Tibial nerve (tissue), 4 donors: Measurements from ENCODE around the gene GDA. TPM values are rescaled to one million over a fixed set of nuclear protein-coding genes. Genes with fewer than 3 reads are reported as not detected.

Experiments
- DNase-seq, 2 donors: peaks; one replicate each; pipeline ENCODE4 v3.0.0-alpha.2; 2019; ENCODE audit warnings: low spot score in 2 of 2
- H3K27ac ChIP-seq, 4 donors: fragments of 200-600 bp; sonication (generic) in 3 of 4; one replicate each; pipeline ENCODE4 v1.5.1; 2017 to 2019; ENCODE audit warnings: mild to moderate bottlenecking in 1 of 4
- H3K27me3 ChIP-seq, 2 donors: fragments of 200-600 bp; sonication (generic) in 1 of 2; one replicate each; pipeline versions ENCODE4 v1.5.1 to v1.6.0; 2017 to 2019
- H3K36me3 ChIP-seq, 3 donors: fragments of 200-600 bp; sonication (generic); one replicate each; pipeline ENCODE4 v1.5.1; 2018 to 2019
- H3K4me1 ChIP-seq, 4 donors: fragments of 200-600 bp; sonication (generic) in 3 of 4; one replicate each; pipeline ENCODE4 v1.5.1; 2017 to 2019
- H3K4me3 ChIP-seq, 4 donors: fragments of 200-600 bp; sonication (generic) in 3 of 4; one replicate each; pipeline ENCODE4 v1.5.1; 2017 to 2019; ENCODE audit warnings: mild to moderate bottlenecking in 1 of 4, moderate library complexity in 1 of 4
- H3K9me3 ChIP-seq, 4 donors: fragments of 200-600 bp; sonication (generic) in 3 of 4; one replicate each; pipeline ENCODE4 v1.5.1; 2017 to 2019
- EP300 ChIP-seq, 2 donors: sonication (generic); formaldehyde crosslinking; IDR thresholded peaks; one replicate each; pipeline ENCODE4 v1.6.1; 2017; ENCODE audit warnings: antibody characterized with exemption in 2 of 2, mild to moderate bottlenecking in 1 of 2
- POLR2A ChIP-seq, 2 donors: fragments of 450-650 bp; IDR thresholded peaks; one replicate each; pipeline ENCODE4 v1.6.1; 2017; ENCODE audit warnings: antibody characterized with exemption in 2 of 2, mild to moderate bottlenecking in 2 of 2, moderate library complexity in 2 of 2
- WGBS, 2 donors: methylation state at CpG; one replicate each; pipeline ENCODE4 v1.1.5; 2018; 5-methylcytosine and 5-hydroxymethylcytosine counted together
- total RNA-seq, 4 donors: library from RNA; depleted of rRNA; stranded (reverse); fragments of >200 nt; gene quantifications; one replicate each; pipeline ENCODE4 v1.1.0, GENCODE V29; 2016
- TF ChIP-seq, protein P1 (sequence below), 5 experiments: fragments of 200-600 bp in 3 of 5; fragments of 450-650 bp in 2 of 5; sonication (generic) in 3 of 5; IDR thresholded peaks; one replicate each; pipeline ENCODE4 v1.5.1; 2016 to 2019; ENCODE audit warnings: antibody characterized with exemption in 5 of 5, mild to moderate bottlenecking in 3 of 5, moderate library complexity in 2 of 5

The GDA gene
- total RNA-seq, 4 donors from 2014 or later: 1.0 to 1.3 TPM; not detected in 2

DNA sequence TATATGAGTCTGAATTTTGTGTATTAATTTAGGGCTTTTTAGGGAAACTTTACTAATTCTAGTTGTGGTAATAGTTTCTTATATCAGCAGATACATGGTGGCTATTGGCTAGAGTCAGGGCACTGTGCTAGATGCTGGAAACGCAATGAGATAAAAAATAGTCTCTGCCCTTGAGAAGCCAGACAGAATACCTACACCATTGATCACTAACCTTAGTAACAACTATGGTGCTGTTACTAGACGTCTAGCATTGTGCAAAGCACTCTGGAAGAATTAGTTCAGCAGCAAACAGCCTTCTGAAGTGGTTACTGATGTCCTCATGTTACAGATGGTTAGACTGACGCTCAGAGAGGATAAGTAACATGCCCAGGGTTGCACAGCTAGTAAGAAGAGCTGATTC is 61.8 kb downstream of the GDA start:
- Histone ChIP-seq H3K36me3 (no peaks in the 10 kb centered on the region), H3K4me3 (no peak overlapping the region), H3K9me3 (no peaks in the 10 kb centered on the region), H3K4me1 (no peaks in the 10 kb centered on the region), H3K27ac (no peak overlapping the region), H3K27me3 (no peaks in the 10 kb centered on the region)
- WGBS, 2 donors: 68 to 74% methylated on average over 3 of the region's 3 CpGs
- TF ChIP-seq, protein P1, sequence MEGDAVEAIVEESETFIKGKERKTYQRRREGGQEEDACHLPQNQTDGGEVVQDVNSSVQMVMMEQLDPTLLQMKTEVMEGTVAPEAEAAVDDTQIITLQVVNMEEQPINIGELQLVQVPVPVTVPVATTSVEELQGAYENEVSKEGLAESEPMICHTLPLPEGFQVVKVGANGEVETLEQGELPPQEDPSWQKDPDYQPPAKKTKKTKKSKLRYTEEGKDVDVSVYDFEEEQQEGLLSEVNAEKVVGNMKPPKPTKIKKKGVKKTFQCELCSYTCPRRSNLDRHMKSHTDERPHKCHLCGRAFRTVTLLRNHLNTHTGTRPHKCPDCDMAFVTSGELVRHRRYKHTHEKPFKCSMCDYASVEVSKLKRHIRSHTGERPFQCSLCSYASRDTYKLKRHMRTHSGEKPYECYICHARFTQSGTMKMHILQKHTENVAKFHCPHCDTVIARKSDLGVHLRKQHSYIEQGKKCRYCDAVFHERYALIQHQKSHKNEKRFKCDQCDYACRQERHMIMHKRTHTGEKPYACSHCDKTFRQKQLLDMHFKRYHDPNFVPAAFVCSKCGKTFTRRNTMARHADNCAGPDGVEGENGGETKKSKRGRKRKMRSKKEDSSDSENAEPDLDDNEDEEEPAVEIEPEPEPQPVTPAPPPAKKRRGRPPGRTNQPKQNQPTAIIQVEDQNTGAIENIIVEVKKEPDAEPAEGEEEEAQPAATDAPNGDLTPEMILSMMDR (IDR thresholded peaks at IDR 0.05): no peak
- TF ChIP-seq EP300 (IDR thresholded peaks at IDR 0.05): no peak
- TF ChIP-seq POLR2A (IDR thresholded peaks at IDR 0.05): no peak
- DNase-seq: no peak

DNA sequence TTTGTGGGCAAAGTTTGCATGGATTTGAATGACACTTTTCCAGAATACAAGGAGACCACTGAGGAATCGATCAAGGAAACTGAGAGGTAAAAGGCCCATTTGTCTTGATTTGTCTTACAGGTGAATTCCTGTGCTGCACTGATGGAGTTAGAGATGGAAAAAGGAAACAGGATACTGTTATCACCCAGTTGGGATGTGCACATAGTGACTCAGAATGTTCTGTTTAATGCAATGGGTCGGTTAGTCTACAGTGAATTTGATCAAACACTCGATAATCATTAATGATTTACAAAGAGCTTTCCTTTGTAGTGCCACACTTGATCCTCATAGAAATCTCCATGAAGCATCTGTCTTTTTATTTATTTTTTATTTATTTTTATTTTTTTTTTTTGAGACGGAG is 64.7 kb downstream of the GDA start:
- H3K36me3 ChIP-seq: no peaks in the 10 kb centered on the region
- H3K27ac ChIP-seq: no peak overlapping the region
- no peak overlapping the region for H3K4me3 ChIP-seq
- no peak for DNase-seq
- TF ChIP-seq, protein P1 (IDR thresholded peaks at IDR 0.05): no peak
- no peak for TF ChIP-seq EP300 (IDR thresholded peaks at IDR 0.05)
- TF ChIP-seq POLR2A (IDR thresholded peaks at IDR 0.05): no peak
- H3K9me3 ChIP-seq: no peaks in the 10 kb centered on the region
- WGBS, 2 donors: 88 to 99% methylated on average over 4 of the region's 4 CpGs
- no peaks in the 10 kb centered on the region for H3K4me1 ChIP-seq
- H3K27me3 ChIP-seq: no peaks in the 10 kb centered on the region

GRCh38 chr9:72217306-72217842 is 68.1 kb downstream of the GDA start:
- Histone ChIP-seq H3K9me3 (no peaks in the 10 kb centered on the region), H3K27me3 (no peaks in the 10 kb centered on the region), H3K4me1 (no peaks in the 10 kb centered on the region), H3K27ac (no peak overlapping the region), H3K36me3 (no peaks in the 10 kb centered on the region), H3K4me3 (no peak overlapping the region)
- DNase-seq: no peak
- 56 to 61% methylated on average over 3 of the region's 3 CpGs for WGBS, 2 donors
- no peak for TF ChIP-seq POLR2A (IDR thresholded peaks at IDR 0.05)

DNA sequence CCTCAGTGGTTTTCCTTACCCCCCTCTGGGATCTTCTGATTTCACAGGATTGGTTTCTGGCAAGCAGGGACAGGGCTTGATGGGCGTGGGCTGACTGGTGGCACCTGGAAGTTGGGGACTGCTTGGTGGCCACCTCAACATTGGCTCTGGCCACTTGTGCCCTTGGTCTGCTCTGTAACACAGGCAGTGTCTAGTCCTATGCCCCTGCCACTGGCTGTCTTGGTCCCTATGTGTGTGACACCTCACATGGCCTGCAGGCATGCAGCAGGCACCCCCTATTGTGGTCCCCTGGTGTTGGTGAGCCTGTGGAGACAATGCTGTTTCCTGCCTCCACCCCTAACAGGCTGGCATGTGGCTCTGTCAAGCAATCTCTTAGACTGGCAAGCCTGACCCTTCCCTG is 71.3 kb downstream of the GDA start:
- WGBS, 2 donors: 93 to 94% methylated on average over 1 of the region's 1 CpG
- H3K27me3 ChIP-seq: no peaks in the 10 kb centered on the region

GRCh38 chr9:72226146-72226812 is 77.0 kb downstream of the GDA start:
- Histone ChIP-seq H3K4me3 (no peak overlapping the region), H3K27ac (no peak overlapping the region), H3K27me3 (no peaks in the 10 kb centered on the region), H3K36me3 (no peaks in the 10 kb centered on the region), H3K4me1 (no peaks in the 10 kb centered on the region), H3K9me3 (no peaks in the 10 kb centered on the region)
- WGBS, 2 donors: 87 to 89% methylated on average over 2 of the region's 2 CpGs
- no peak for DNase-seq
- TF ChIP-seq EP300 (IDR thresholded peaks at IDR 0.05) (no peak), POLR2A (IDR thresholded peaks at IDR 0.05) (no peak)
- TF ChIP-seq, protein P1 (IDR thresholded peaks at IDR 0.05): no peak

More for the DNA sequence above, 71.3 kb downstream of the GDA start:
- H3K36me3 ChIP-seq: no peaks in the 10 kb centered on the region
- H3K27ac ChIP-seq: no peak overlapping the region
- no peaks in the 10 kb centered on the region for H3K4me1 ChIP-seq
- DNase-seq: no peak
- H3K4me3 ChIP-seq: no peak overlapping the region
- TF ChIP-seq EP300 (IDR thresholded peaks at IDR 0.05) (no peak), POLR2A (IDR thresholded peaks at IDR 0.05) (no peak)
- TF ChIP-seq, protein P1 (IDR thresholded peaks at IDR 0.05): no peak
- H3K9me3 ChIP-seq: no peaks in the 10 kb centered on the region
